Upper lobe of right lung (tissue), 1 donor: Measurements from ENCODE around the gene ZNF664. TPM values are rescaled to one million over a fixed set of nuclear protein-coding genes. Genes with fewer than 3 reads are reported as not detected.

Source experiments
- ATAC-seq: fragments of 200-7000 bp; cut with Tn5 transposase; one replicate; pipeline ENCODE4 v1.9.1; 2020; ENCODE audit warnings: mild to moderate bottlenecking, moderate library complexity
- DNase-seq: peaks from one replicate; pipeline ENCODE4 v3.0.0-alpha.2; 2020
- H3K27ac ChIP-seq: fragments of 200-600 bp; one replicate; pipeline ENCODE4 v1.8.0; 2022
- H3K27me3 ChIP-seq: fragments of 200-600 bp; one replicate; pipeline ENCODE4 v1.8.0; 2022; ENCODE audit warnings: mild to moderate bottlenecking
- H3K36me3 ChIP-seq: fragments of 200-600 bp; one replicate; pipeline ENCODE4 v1.8.0; 2022
- H3K4me1 ChIP-seq: fragments of 200-600 bp; one replicate; pipeline ENCODE4 v1.8.0; 2022
- H3K4me3 ChIP-seq: fragments of 200-600 bp; one replicate; pipeline ENCODE4 v1.8.0; 2022; ENCODE audit warnings: mild to moderate bottlenecking
- H3K9me3 ChIP-seq: fragments of 200-600 bp; one replicate; pipeline ENCODE4 v1.8.0; 2022
- CTCF ChIP-seq: fragments of 200-600 bp; IDR thresholded peaks from one replicate; pipeline ENCODE4 v1.8.0; 2022; ENCODE audit warnings: antibody characterized with exemption
- intact Hi-C: fragments of 100-400 bp; cut with DNase I; formaldehyde crosslinking; loops from one replicate; pipeline ENCODE4 v1.11.0; 2022
- total RNA-seq: library from RNA; stranded (reverse); fragmentation: NEBNext Ultra II Directional; extraction: Animal tissue kit (Norgen Biotek cat#: 25700); gene quantifications from one replicate; pipeline ENCODE4 v1.2.1, GENCODE V29; 2021
- donor health status: DM: no; HTN: yes; CAD: no; lungs with severe emphysema.

Gene ZNF664
- total RNA-seq, 1 donor from 2014 or later: 92.3 TPM

GRCh38 chr12:124011435-124012115, 38.6 kb downstream of the ZNF664 start:
- Histone ChIP-seq H3K27me3 (no peaks in the 10 kb centered on the region), H3K36me3 (peaks cover 25% of the 10 kb centered on the region), H3K4me1 (peaks cover 8% of the 10 kb centered on the region), H3K27ac (no peak overlapping the region), H3K9me3 (no peaks in the 10 kb centered on the region), H3K4me3 (no peak overlapping the region)
- TF ChIP-seq CTCF: no peak
- intact Hi-C loops: no loop called here
- no peak for ATAC-seq
- DNase-seq: no peak

- Histone ChIP-seq H3K4me3 (no peak overlapping the region), H3K27ac (no peak overlapping the region), H3K4me1 (peaks cover 2% of the 10 kb centered on the region), H3K27me3 (no peaks in the 10 kb centered on the region), H3K9me3 (no peaks in the 10 kb centered on the region), H3K36me3 (peaks cover 25% of the 10 kb centered on the region)
- intact Hi-C loops: no loop called here
- no peak for TF ChIP-seq CTCF
- DNase-seq (no peak), ATAC-seq (no peak)
Measured at GRCh38 chr12:124013073-124013472, 40.1 kb downstream of the ZNF664 start.

- no peaks in the 10 kb centered on the region for H3K27me3 ChIP-seq
- ATAC-seq (no peak), DNase-seq (no peak)
- TF ChIP-seq CTCF: no peak
- intact Hi-C loops: no loop called here
- H3K27ac ChIP-seq: no peak overlapping the region
- H3K36me3 ChIP-seq: peaks cover 25% of the 10 kb centered on the region
- H3K4me3 ChIP-seq: no peak overlapping the region
- H3K9me3 ChIP-seq: no peaks in the 10 kb centered on the region
- no peaks in the 10 kb centered on the region for H3K4me1 ChIP-seq
Measured at GRCh38 chr12:124015494-124016461, 42.8 kb downstream of the ZNF664 start.

GRCh38 chr12:124017064-124017463, 44.0 kb downstream of the ZNF664 start:
- no peaks in the 10 kb centered on the region for H3K27me3 ChIP-seq
- peaks cover 17% of the 10 kb centered on the region for H3K36me3 ChIP-seq
- H3K4me1 ChIP-seq: peaks cover 4% of the 10 kb centered on the region
- no peaks in the 10 kb centered on the region for H3K9me3 ChIP-seq
- intact Hi-C loops: no loop called here
- H3K4me3 ChIP-seq: no peak overlapping the region
- TF ChIP-seq CTCF: no peak
- ATAC-seq (no peak), DNase-seq (no peak)
- H3K27ac ChIP-seq: no peak overlapping the region

- Histone ChIP-seq H3K36me3 (peaks cover 2% of the 10 kb centered on the region), H3K27me3 (no peaks in the 10 kb centered on the region), H3K27ac (peak overlapping the region; percentile 2), H3K9me3 (no peaks in the 10 kb centered on the region), H3K4me1 (peaks cover 4% of the 10 kb centered on the region), H3K4me3 (no peak overlapping the region)
- no peak for DNase-seq
- no peak for TF ChIP-seq CTCF
- intact Hi-C loops: no loop called here
- ATAC-seq: no peak
Measured at GRCh38 chr12:124018539-124018938, 45.5 kb downstream of the ZNF664 start.
